DOHH2 (cell line): ENCODE measurements around the gene FUOM.

Source experiments
- H3F3A ChIP-seq: fragments of 200-600 bp; sonication (generic), shearing (Covaris generic); 2 replicates; pipeline ENCODE4 v1.6.0; 2016; ENCODE audit warnings: antibody characterized with exemption, mild to moderate bottlenecking; ENCODE audit not compliant: control insufficient read depth, insufficient read depth
- H3K27ac ChIP-seq: fragments of 200-600 bp; sonication (generic); 2 replicates; pipeline ENCODE4 v1.5.1; 2014; ENCODE audit warnings: low read depth, mild to moderate bottlenecking, low read length, moderate library complexity
- H3K27me3 ChIP-seq: fragments of 200-600 bp; sonication (generic); 2 replicates; pipeline ENCODE4 v1.6.1; 2014; ENCODE audit warnings: mild to moderate bottlenecking, low read length, mixed read lengths; ENCODE audit not compliant: control insufficient read depth
- H3K36me3 ChIP-seq: fragments of 200-600 bp; sonication (generic); 2 replicates; pipeline ENCODE4 v1.6.1; 2014; ENCODE audit warnings: mild to moderate bottlenecking, low read length, moderate library complexity, mixed read lengths; ENCODE audit not compliant: control insufficient read depth
- H3K4me1 ChIP-seq: fragments of 200-600 bp; sonication (generic); 2 replicates; pipeline ENCODE4 v1.6.1; 2014; ENCODE audit warnings: mild to moderate bottlenecking, low read length, mixed read lengths; ENCODE audit not compliant: control insufficient read depth
- H3K4me2 ChIP-seq: fragments of 200-600 bp; sonication (generic); 2 replicates; pipeline ENCODE4 v1.6.0; 2014; ENCODE audit warnings: mild to moderate bottlenecking, low read length, moderate library complexity
- H3K4me3 ChIP-seq: fragments of 200-600 bp; sonication (generic); 2 replicates; pipeline ENCODE4 v1.5.1; 2014; ENCODE audit warnings: mild to moderate bottlenecking, low read length, mixed read lengths
- H3K79me2 ChIP-seq: fragments of 200-600 bp; sonication (generic); 2 replicates; pipeline ENCODE4 v1.6.1; 2014; ENCODE audit warnings: mild to moderate bottlenecking, low read length, mixed read lengths; ENCODE audit not compliant: control insufficient read depth
- H3K9me2 ChIP-seq: fragments of 200-600 bp; sonication (generic); replicated peaks from 2 replicates; pipeline ENCODE4 v1.6.1; 2014; ENCODE audit warnings: mild to moderate bottlenecking, low read length, mixed read lengths; ENCODE audit not compliant: control insufficient read depth
- H3K9me3 ChIP-seq: fragments of 200-600 bp; sonication (generic); 2 replicates; pipeline ENCODE4 v1.6.1; 2014; ENCODE audit warnings: antibody characterized with exemption, low read length, mixed read lengths; ENCODE audit not compliant: control insufficient read depth, insufficient read depth
- H4K20me1 ChIP-seq: fragments of 200-600 bp; sonication (generic); 2 replicates; pipeline ENCODE4 v1.6.0; 2014; ENCODE audit warnings: low read depth, mild to moderate bottlenecking, antibody characterized with exemption, low read length, moderate library complexity; ENCODE audit not compliant: control insufficient read depth, insufficient read depth
- EZH2phosphoT487 ChIP-seq: fragments of 200-600 bp; sonication (generic); IDR thresholded peaks from 2 replicates; pipeline ENCODE4 v1.6.1; 2017; ENCODE audit warnings: borderline replicate concordance, mild to moderate bottlenecking, antibody characterized with exemption, low read length, moderate library complexity, mixed read lengths
- TF ChIP-seq, protein P1 (sequence below): fragments of 200-600 bp; sonication (generic); IDR thresholded peaks from one replicate; pipeline ENCODE4 v1.5.1; 2014; ENCODE audit warnings: antibody characterized with exemption, mild to moderate bottlenecking, low read depth, low read length; ENCODE audit not compliant: poor library complexity, severe bottlenecking

The FUOM gene

DNA sequence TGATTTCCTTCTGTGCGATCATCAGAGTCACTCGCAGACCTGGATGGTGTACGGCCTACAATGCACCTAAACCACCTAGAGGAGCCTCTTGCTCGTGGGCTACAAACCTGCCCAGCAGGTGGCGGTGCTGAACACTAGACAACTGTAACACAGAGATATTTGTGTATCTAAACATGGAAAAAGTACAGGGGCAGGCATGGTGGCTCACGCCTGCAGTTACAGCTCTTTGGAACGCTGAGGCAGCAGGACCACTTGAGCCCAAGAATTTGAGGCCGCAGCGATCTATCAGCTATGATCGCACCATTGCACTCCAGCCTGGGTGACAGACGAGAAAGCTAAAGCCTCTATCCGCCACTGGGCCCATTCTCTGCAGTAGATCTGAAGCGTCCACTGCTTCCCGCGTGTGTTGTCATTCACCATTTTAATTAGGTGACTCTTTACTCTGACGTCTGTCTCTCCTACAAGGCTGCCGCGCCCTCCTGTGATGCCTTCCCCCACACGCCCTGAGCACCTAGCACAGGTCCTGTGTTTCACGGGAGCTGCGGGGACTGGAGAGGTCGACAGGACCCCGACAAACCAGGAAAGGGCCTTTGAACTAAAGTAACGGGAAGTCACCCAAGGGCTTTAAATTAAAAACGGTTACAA lies 49.9 kb downstream of the FUOM start:
- TF ChIP-seq EZH2phosphoT487: no peak
- TF ChIP-seq, protein P1, sequence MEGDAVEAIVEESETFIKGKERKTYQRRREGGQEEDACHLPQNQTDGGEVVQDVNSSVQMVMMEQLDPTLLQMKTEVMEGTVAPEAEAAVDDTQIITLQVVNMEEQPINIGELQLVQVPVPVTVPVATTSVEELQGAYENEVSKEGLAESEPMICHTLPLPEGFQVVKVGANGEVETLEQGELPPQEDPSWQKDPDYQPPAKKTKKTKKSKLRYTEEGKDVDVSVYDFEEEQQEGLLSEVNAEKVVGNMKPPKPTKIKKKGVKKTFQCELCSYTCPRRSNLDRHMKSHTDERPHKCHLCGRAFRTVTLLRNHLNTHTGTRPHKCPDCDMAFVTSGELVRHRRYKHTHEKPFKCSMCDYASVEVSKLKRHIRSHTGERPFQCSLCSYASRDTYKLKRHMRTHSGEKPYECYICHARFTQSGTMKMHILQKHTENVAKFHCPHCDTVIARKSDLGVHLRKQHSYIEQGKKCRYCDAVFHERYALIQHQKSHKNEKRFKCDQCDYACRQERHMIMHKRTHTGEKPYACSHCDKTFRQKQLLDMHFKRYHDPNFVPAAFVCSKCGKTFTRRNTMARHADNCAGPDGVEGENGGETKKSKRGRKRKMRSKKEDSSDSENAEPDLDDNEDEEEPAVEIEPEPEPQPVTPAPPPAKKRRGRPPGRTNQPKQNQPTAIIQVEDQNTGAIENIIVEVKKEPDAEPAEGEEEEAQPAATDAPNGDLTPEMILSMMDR: peak; percentile 85
- peak overlapping the region; percentile 79 for H3K4me3 ChIP-seq
- peaks cover 25% of the 10 kb centered on the region for H4K20me1 ChIP-seq
- H3K4me1 ChIP-seq: peaks cover 15% of the 10 kb centered on the region
- no peaks in the 10 kb centered on the region for H3K9me3 ChIP-seq
- H3K27me3 ChIP-seq: no peaks in the 10 kb centered on the region
- H3F3A ChIP-seq: no peaks in the 10 kb centered on the region
- peaks cover 61% of the 10 kb centered on the region for H3K79me2 ChIP-seq
- H3K27ac ChIP-seq: peak overlapping the region; percentile 73
- peaks cover 35% of the 10 kb centered on the region for H3K36me3 ChIP-seq
- peak overlapping the region; percentile 83 for H3K4me2 ChIP-seq
- H3K9me2 ChIP-seq: no peaks in the 10 kb centered on the region

DNA sequence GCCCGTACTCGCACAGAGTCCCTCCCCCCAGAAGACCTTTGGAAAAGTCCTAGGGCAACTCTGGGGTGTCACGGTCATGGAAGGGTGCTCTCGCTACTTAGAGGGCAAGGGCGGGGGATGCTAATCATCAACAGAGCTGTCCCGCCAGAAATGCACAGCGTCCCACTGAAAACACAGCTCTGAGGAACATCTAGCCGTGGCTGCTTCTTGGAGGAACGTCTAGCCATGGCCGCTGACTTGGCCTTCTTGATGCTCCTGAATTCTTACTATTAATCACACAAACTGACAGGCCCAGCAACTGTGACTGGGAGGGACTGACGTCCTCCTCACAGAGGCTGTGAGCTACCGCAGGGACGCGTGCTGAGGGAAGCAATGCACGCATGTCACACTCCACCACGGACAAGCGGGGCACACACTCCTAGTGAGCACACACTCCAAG lies 50.9 kb downstream of the FUOM start:
- Histone ChIP-seq H3K4me1 (peaks cover 15% of the 10 kb centered on the region), H3K4me2 (peak overlapping the region; percentile 83), H3K9me2 (no peaks in the 10 kb centered on the region), H4K20me1 (peaks cover 29% of the 10 kb centered on the region), H3K27me3 (no peaks in the 10 kb centered on the region), H3K27ac (no peak overlapping the region), H3K36me3 (peaks cover 34% of the 10 kb centered on the region), H3F3A (no peaks in the 10 kb centered on the region), H3K79me2 (peaks cover 66% of the 10 kb centered on the region), H3K9me3 (no peaks in the 10 kb centered on the region), H3K4me3 (peak overlapping the region; percentile 79)
- no peak for TF ChIP-seq EZH2phosphoT487
- TF ChIP-seq, protein P1: no peak

DNA sequence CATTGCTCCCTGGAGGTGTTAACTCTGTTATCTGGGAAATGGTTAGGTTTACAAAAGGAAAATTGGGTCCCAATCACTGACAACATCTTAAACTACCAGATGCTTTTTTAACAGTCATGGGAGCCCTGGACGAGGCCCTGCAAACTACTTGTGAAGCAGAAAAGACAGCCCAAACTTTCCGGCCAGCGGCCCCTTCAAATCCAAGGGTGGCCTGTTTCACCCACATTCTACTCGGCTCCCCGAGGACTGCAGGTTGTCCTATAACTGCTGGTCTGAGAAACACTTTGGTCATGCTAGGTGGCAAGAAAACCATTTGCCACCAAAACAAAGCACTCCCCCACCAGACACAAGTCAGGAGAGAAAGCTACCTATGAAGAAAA lies 51.7 kb downstream of the FUOM start:
- Histone ChIP-seq H3K4me1 (peaks cover 15% of the 10 kb centered on the region), H3K79me2 (peaks cover 66% of the 10 kb centered on the region), H3K4me2 (no peak overlapping the region), H3K27me3 (no peaks in the 10 kb centered on the region), H3K9me3 (no peaks in the 10 kb centered on the region), H4K20me1 (peaks cover 29% of the 10 kb centered on the region), H3K4me3 (no peak overlapping the region), H3K27ac (no peak overlapping the region), H3F3A (no peaks in the 10 kb centered on the region), H3K9me2 (no peaks in the 10 kb centered on the region), H3K36me3 (peaks cover 25% of the 10 kb centered on the region)
- TF ChIP-seq, protein P1: no peak
- TF ChIP-seq EZH2phosphoT487: no peak
